ENCODE data around the gene ZC3H7B.
"Not testable (repeated sequence)": the region's sequence is repeated elsewhere in the genome, so short reads cannot be mapped to it uniquely, and the experiment has no call there.

Gene ZC3H7B

GRCh38 chr22:41301085-41302020 lies at the start of gene ZC3H7B:
TSS of gene ZC3H7B (plus strand) at chr22:41301525. CDS start at chr22:41320661, 19,136 bp downstream.
- Histone ChIP-seq H3K9me3 (no peaks in the 10 kb centered on the region), H3K27ac (peak within 1 kb of the TSS; percentile 67), H3K4me3 (ENCODE audit: low read depth in 1 of 2, low read length in 1 of 2) (peak within 1 kb of the TSS; percentile 73 to 80), H3K4me1 (ENCODE audit: control insufficient read depth in 1 of 2, insufficient read depth in 1 of 2, low read depth in 1 of 2, low read length in 1 of 2) (peaks cover 19 to 20% of the 10 kb centered on the region in 2 experiments), H3K27me3 (no peaks in the 10 kb centered on the region), H3K36me3 (no peaks in the 10 kb centered on the region)
- TF ChIP-seq CTCF (IDR thresholded peaks at IDR 0.05), result peak; percentile 72

DNA sequence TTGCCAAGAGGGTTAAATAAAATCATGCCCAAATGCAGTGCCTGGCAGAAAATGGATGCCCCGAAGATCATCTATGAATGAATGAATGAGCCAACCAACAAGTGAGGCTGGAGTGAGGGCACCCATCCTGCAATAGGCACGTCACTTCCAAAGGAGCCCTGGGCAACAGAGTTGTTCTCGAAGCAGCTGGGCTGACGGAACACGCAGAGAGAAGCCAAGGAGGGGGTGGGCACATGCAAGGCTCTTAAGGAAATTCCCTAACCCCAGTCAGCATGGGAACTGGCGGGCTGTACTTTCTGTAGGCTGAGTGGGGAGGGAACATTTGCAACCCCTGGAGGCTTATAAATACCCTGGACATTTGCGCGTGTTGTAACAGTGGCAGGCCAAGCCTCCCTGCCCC lies 49.0 kb upstream of the ZC3H7B start:
- Histone ChIP-seq H3K4me3 (ENCODE audit: low read depth in 1 of 2, low read length in 1 of 2) (no peak overlapping the region), H3K27ac (no peak overlapping the region), H3K9me3 (no peaks in the 10 kb centered on the region), H3K36me3 (peaks cover 98% of the 10 kb centered on the region), H3K4me1 (ENCODE audit: control insufficient read depth in 1 of 2, insufficient read depth in 1 of 2, low read depth in 1 of 2, low read length in 1 of 2) (no peaks in the 10 kb centered on the region), H3K27me3 (no peaks in the 10 kb centered on the region)
- no peak for TF ChIP-seq CTCF (IDR thresholded peaks at IDR 0.05)

GRCh38 chr22:41254230-41254629 lies 47.1 kb upstream of the ZC3H7B start:
- no peaks in the 10 kb centered on the region for H3K4me1 ChIP-seq (ENCODE audit: control insufficient read depth in 1 of 2, insufficient read depth in 1 of 2, low read depth in 1 of 2, low read length in 1 of 2)
- no peak for TF ChIP-seq CTCF (IDR thresholded peaks at IDR 0.05)
- H3K9me3 ChIP-seq, result no peaks in the 10 kb centered on the region
- no peaks in the 10 kb centered on the region for H3K27me3 ChIP-seq
- H3K36me3 ChIP-seq, result peaks cover 97% of the 10 kb centered on the region
- no peak overlapping the region for H3K27ac ChIP-seq
- H3K4me3 ChIP-seq (ENCODE audit: low read depth in 1 of 2, low read length in 1 of 2), result no peak overlapping the region

GRCh38 chr22:41256254-41257253 lies 44.8 kb upstream of the ZC3H7B start:
- Histone ChIP-seq H3K27me3 (no peaks in the 10 kb centered on the region), H3K4me1 (ENCODE audit: control insufficient read depth in 1 of 2, insufficient read depth in 1 of 2, low read depth in 1 of 2, low read length in 1 of 2) (no peaks in the 10 kb centered on the region), H3K9me3 (no peaks in the 10 kb centered on the region), H3K27ac (no peak overlapping the region), H3K4me3 (ENCODE audit: low read depth in 1 of 2, low read length in 1 of 2) (no peak overlapping the region), H3K36me3 (peaks cover 97% of the 10 kb centered on the region)
- TF ChIP-seq CTCF (IDR thresholded peaks at IDR 0.05), result no peak

GRCh38 chr22:41257696-41258095 lies 43.6 kb upstream of the ZC3H7B start:
- Histone ChIP-seq H3K36me3 (peaks cover 97% of the 10 kb centered on the region), H3K4me1 (ENCODE audit: control insufficient read depth in 1 of 2, insufficient read depth in 1 of 2, low read depth in 1 of 2, low read length in 1 of 2) (no peaks in the 10 kb centered on the region), H3K27ac (no peak overlapping the region), H3K27me3 (no peaks in the 10 kb centered on the region), H3K4me3 (ENCODE audit: low read depth in 1 of 2, low read length in 1 of 2) (no peak overlapping the region), H3K9me3 (no peaks in the 10 kb centered on the region)
- TF ChIP-seq CTCF (IDR thresholded peaks at IDR 0.05), result no peak

GRCh38 chr22:41259756-41260155 lies 41.6 kb upstream of the ZC3H7B start:
- not testable (repeated sequence) for H3K4me1 ChIP-seq (ENCODE audit: control insufficient read depth in 1 of 2, insufficient read depth in 1 of 2, low read depth in 1 of 2, low read length in 1 of 2); H3K27me3 ChIP-seq; H3K9me3 ChIP-seq; H3K4me3 ChIP-seq (ENCODE audit: low read depth in 1 of 2, low read length in 1 of 2); H3K27ac ChIP-seq
- peaks cover 99% of the 10 kb centered on the region for H3K36me3 ChIP-seq
